Dermis blood vessel endothelial cell (primary cell): ENCODE measurements around the gene TADA3. TPM values are rescaled to one million over a fixed set of nuclear protein-coding genes. Genes with fewer than 3 reads are reported as not detected.
A peak's percentile ranks its signal among the peaks of the same experiment; 100 is the strongest.

ENCODE experiments used
- DNase-seq: peaks from one replicate; pipeline ENCODE4 v3.0.0; 2010
- total RNA-seq: library from RNA; depleted of rRNA; stranded (reverse); fragments of >200 nt; gene quantifications from 2 replicates; pipeline ENCODE4 v1.2.3, GENCODE V29; 2014

Gene TADA3
- total RNA-seq, 1 donor from 2014 or later, result 39.5 TPM

GRCh38 chr3:9760779-9761505 lies 31.3 kb downstream of the TADA3 start:
- no peak for DNase-seq

DNA sequence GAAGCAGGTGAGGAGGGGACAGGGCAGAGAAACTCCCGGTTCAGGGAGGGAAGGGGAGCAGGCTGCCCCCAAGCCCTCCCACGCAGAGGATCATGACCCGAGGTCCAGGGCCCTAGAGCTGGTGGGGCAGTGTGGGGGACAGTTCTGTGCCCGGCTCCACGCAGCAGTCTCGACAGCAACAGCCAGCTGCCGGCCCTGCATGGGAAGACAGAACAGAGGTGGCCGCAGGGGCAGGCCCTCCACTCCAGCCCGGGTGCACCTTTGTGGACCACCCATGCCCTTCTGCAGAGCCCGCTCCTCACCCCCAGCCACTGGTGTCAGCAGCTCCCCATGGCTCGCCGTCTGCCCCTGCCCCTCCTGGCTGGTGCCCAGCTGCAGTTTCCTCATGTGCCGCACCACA lies 34.8 kb downstream of the TADA3 start:
- no peak for DNase-seq

- DNase-seq, result peak; percentile 51
Observed at GRCh38 chr3:9754678-9755077, 37.6 kb downstream of the TADA3 start.

DNA sequence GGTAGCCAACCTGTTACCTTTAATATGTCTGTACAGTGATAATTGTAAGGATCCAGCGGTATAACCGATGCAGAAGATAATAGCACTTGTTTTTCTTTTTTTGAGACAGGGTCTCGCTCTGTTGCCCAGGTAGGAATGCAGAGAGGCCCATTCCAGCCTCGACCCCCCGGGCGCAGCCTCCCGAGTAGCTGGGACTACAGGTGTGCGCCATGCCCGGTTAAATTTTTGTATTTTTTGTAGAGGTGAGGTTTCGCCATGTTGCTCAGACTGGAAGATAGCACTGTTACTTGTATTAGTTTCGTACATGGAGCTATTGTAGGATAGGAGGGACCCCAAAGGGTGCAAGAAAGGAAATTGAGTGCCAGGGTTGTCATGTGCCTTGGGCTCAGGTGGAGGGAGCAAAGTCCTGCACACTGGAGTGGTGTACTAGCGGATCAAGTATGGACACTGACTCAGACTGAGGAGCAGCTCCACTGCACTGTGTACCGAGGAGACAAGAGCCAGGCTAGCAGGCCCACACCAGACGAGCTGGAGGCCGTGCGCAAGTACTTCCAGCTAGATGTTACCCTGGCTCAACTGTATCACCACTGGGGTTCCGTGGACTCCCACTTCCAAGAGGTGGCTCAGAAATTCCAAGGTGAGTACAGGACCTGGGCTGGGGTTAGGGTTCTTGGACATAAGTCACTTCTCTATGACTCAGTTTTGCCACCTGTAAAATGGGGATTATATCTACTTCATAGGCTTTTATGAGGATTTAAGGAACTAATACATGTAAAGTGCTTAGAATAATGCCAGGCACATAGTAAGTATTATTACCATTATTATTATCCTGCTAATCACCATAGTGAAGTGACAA lies 41.5 kb downstream of the TADA3 start:
- peak; percentile 17 for DNase-seq

DNA sequence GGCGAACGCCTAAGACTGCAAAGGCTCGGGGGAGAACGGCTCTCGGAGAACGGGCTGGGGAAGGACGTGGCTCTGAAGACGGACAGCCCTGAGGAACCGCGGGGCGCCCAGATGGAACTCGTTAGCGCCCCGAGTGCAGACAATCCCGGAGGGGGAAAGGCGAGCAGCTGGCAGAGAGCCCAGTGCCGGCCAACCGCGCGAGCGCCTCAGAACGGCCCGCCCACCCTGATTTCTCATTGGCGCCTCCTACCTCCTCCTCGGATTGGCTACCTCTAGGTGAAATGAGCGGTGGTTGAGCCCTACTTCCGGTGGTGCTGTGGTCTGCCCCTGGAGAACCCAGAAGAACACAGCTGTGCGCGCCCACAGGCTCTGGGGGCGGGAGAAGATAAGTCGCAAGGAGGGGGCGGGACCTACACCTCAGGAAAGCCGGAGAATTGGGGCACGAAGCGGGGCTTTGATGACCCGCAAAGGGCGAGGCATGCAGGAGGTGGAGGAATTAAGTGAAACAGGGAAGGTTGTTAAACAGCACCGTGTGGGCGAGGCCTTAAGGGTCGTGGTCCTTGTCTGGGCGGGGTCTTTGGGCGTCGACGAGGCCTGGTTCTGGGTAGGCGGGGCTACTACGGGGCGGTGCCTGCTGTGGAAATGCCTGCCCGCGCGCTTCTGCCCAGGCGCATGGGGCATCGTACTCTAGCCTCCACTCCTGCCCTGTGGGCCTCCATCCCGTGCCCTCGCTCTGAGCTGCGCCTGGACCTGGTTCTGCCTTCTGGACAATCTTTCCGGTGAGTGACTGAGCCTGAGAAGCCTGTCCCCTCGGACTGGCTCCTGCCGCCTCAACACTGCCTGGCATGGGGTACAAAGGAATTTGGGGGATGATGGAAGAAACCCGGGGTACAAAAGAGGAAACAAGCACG lies 42.4 kb downstream of the TADA3 start, which contains the start of gene OGG1:
Gene OGG1, plus strand, starts transcription at position 308 of the 911 bp plus-strand sequence. Its CDS starts 335 bp downstream, at position 643.
- DNase-seq, result peak; percentile 98

DNA sequence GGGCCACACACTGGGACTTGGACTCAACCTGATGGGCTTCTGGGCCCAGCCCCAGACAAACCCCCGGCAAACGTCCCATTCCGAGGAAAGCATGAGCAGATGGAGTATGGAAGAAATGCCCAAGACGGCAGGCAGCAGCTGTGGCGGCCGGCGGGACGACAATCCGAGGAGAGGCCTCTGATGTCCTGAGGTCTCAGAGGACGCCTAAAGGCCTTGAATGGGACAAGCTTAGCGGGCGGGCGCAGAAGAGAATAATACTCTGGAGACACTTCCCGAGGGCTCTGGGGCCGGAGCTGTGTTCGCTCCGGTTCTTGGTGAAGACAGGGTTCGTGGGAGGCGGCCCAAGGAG lies 43.0 kb downstream of the TADA3 start:
- no peak for DNase-seq

DNA sequence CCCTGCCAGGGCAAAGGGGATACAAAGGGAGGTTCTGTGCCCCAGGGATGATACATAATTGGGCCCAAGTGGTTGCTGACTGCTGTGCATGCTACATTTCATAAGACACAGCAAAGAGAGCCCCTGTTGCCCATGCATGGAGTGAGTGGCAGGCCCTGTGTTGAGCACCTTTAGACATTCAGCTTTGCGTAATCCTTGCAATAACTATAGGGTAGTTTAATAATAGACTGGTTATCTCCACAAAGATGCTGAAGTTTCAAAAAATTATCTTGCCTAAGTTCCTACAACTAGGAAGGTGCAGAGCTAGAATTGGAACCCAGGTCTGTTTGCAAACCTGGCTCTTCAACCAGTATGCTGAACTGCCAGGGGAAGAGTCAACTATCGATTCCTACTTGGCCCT lies 44.2 kb downstream of the TADA3 start:
- no peak for DNase-seq

DNA sequence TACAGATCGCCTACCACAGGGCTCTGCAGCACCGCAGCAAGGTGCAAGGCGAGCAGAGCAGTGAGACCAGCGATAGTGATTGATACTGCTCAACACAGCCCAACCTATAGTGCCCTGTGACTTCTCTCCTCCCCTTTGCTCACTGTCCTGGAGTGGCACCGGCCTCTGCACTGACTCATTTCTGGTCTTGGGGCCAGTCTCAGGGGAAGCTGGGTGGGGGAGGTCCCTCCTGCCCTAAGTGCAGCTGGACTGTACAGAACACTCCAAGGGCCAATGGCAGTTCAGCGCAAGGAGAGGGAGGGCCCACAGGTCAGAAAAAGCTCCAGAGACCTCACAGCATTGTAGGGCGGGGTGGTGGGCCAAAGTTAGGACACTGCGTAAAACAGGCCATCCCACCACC lies 45.0 kb downstream of the TADA3 start:
- peak; percentile 77 for DNase-seq

DNA sequence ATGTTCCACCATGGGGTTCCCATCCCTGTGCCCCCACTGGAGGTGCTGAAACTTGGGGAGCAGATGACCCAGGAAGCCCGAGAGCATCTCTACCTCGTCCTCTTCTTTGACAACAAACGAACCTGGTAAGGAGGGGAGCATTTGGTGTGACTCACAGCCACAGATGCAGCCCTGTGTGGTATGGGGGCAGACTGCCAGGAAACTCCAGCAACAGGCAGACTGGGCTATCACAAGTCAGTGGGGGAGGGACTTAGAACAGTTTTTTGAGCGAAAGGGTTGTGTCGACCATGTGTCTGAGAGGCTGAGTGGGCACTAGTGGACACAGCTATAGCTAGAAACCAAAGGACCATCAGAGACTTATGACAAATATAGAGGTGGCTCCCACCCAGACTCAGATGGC lies 45.9 kb downstream of the TADA3 start:
- DNase-seq, result peak; percentile 83

- DNase-seq, result no peak
Observed at GRCh38 chr3:9745521-9745920, 46.8 kb downstream of the TADA3 start.

DNA sequence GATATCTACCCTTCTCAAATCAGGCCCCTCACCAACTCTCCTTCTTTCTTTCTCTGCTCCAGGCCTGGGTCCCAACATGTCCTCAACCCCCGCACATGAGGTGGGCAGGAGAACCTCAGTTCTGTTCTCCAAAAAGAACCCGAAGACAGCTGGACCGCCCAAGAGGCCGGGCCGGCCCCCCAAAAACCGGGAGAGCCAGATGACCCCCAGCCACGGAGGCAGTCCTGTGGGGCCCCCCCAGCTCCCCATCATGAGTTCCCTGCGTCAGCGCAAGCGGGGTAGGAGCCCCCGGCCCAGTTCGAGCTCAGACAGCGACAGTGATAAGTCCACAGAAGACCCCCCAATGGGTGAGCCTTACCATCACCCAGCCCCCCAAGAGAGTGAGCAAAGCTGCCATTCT lies 48.1 kb downstream of the TADA3 start:
- no peak for DNase-seq

- no peak for DNase-seq
Observed at GRCh38 chr3:9743548-9743947, 48.7 kb downstream of the TADA3 start.

DNA sequence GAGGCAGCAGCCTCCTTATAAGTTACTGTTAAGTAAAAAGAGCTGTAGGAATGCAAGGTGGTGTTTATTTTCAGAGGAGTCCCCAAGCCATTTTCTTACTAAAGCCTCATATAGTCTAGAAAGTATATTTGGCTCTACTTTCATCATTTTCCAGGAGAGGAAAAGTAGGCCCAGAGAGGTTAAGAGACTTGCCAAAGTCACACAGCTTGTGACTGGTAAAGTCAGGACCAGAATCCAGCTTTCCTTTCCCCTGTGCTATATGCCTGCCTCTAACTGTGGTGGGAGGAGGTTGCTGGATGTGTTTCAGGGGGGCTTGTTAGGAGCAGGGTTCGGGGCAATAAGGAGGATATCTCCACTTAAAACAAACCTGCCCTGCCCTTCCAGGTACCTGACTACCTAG lies 49.7 kb downstream of the TADA3 start:
- no peak for DNase-seq

GRCh38 chr3:9739181-9739580 lies 53.1 kb downstream of the TADA3 start:
- DNase-seq, result no peak

GRCh38 chr3:9736831-9737230 lies 55.4 kb downstream of the TADA3 start:
- no peak for DNase-seq

DNA sequence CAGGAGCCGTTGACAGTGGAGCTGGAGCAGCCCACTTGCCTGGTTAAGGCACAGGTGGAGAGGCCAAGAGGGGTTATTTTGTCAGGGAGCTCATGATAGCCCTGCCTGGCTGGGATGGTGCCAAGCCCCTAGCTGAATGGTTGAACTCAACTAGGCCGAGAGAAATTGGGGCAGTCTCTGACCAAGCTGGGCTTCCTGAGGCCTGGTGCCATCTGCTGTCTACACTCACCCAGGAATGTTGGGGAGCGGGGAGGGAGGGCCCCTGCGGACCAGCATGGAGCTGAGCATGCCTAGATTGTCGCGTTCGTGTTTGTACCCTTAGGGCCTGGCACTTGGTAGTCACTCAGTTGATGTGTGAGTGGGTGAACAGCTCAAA lies 59.5 kb downstream of the TADA3 start:
- DNase-seq, result peak; percentile 30

- DNase-seq, result peak; percentile 47
Observed at GRCh38 chr3:9732080-9732739, 60.1 kb downstream of the TADA3 start.

DNA sequence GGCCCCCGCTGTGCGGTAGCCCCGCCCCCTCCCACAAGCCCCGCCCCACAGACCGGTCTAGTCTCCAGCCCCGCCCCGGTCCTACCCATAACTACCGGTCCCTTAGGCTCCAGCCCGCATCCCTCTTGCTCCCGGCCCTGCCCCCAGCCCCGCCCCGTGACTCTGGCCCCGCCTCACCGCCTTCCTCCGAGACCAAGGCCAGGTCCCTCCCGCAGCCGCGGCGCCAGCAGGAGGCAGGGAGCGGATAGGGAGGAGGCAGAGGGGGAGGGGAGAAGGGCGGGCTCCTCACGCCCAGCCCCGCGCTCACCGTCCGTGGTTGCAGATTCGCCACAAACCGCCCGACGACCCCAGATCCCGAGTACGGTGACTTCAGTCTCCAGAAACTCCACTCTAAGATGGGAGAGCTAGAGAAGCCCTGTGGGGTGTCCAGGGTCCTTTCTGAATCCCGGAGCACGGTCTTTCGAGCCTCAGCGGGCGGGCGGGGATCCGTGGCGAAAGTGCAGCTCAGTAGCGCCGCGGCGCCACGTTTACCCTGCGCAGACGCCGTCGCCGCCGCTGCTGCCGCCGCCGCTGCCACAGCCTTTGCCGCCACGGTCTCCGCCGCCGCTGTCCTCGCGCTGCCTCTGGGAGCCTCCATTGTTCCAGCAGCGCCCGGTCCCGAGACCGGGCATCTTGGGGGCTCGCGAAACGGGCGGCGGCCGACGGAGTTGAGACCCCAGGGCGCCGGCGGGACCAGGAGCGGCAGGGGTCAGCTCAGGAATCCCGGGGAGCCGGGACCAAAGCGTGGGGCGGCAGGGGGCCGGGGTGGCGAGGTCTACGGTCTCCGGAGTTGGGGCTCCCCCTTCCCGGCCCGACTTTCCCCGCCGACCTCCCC lies 60.8 kb downstream of the TADA3 start, which contains the start of gene BRPF1:
Gene BRPF1, plus strand, starts transcription at position 530 of the 874 bp plus-strand sequence. CDS start 2,406 bp downstream, outside the sequence.
- peak; percentile 100 for DNase-seq

GRCh38 chr3:9730657-9731205 lies 61.5 kb downstream of the TADA3 start:
- no peak for DNase-seq
